Activated CD4-positive, alpha-beta T cell treated with anti-CD3 and anti-CD28 coated beads for 48 hours (primary cell): ENCODE results near the gene TASL.
"Not testable (repeated sequence)": the region's sequence is repeated elsewhere in the genome, so short reads cannot be mapped to it uniquely, and the experiment has no call there.

Source experiments
- DNase-seq: peaks from one replicate; pipeline ENCODE4 v3.0.0-alpha.2; 2020

TASL gene

GRCh38 chrX:30577362-30577991, at the start of gene TASL:
TASL (minus strand) TSS chrX:30577766; CDS start chrX:30560355, 17,411 bp downstream.
- DNase-seq: peak; percentile 25

GRCh38 chrX:30626402-30626801, 48.8 kb upstream of the TASL start:
- DNase-seq: no peak

GRCh38 chrX:30622361-30622760, 44.8 kb upstream of the TASL start:
- no peak for DNase-seq

- DNase-seq: no peak
Measured at GRCh38 chrX:30620980-30621618, 43.5 kb upstream of the TASL start.

GRCh38 chrX:30620125-30620524, 42.6 kb upstream of the TASL start:
- no peak for DNase-seq

- DNase-seq: no peak
Measured at GRCh38 chrX:30618160-30618765, 40.7 kb upstream of the TASL start.

GRCh38 chrX:30615229-30615628, 37.7 kb upstream of the TASL start:
- no peak for DNase-seq

GRCh38 chrX:30613721-30614120, 36.2 kb upstream of the TASL start:
- no peak for DNase-seq

- DNase-seq: no peak
Measured at GRCh38 chrX:30612250-30612655, 34.7 kb upstream of the TASL start.

- no peak for DNase-seq
Measured at GRCh38 chrX:30610026-30610425, 32.5 kb upstream of the TASL start.

GRCh38 chrX:30607155-30607554, 29.6 kb upstream of the TASL start:
- no peak for DNase-seq

GRCh38 chrX:30600269-30601176, 23.0 kb upstream of the TASL start:
- not testable (repeated sequence) for DNase-seq

GRCh38 chrX:30597216-30598012, 19.8 kb upstream of the TASL start:
- no peak for DNase-seq

GRCh38 chrX:30593440-30594200, 16.1 kb upstream of the TASL start:
- DNase-seq: peak; percentile 11

GRCh38 chrX:30592831-30593230, 15.3 kb upstream of the TASL start:
- DNase-seq: no peak

- DNase-seq: no peak
Measured at GRCh38 chrX:30590368-30590767, 12.8 kb upstream of the TASL start.

- DNase-seq: no peak
Measured at GRCh38 chrX:30589146-30589888, 11.8 kb upstream of the TASL start.

GRCh38 chrX:30586516-30586915, 8.9 kb upstream of the TASL start:
- DNase-seq: no peak

- no peak for DNase-seq
Measured at GRCh38 chrX:30582664-30583063, 5.1 kb upstream of the TASL start.

GRCh38 chrX:30580641-30581040, 3.1 kb upstream of the TASL start:
- DNase-seq: no peak

GRCh38 chrX:30576881-30577280, 685 bp downstream of the TASL start:
- no peak for DNase-seq
